ENCODE data around the gene GPC1.
"Not testable (repeated sequence)": the region's sequence is repeated elsewhere in the genome, so short reads cannot be mapped to it uniquely, and the experiment has no call there.

Gene GPC1

DNA sequence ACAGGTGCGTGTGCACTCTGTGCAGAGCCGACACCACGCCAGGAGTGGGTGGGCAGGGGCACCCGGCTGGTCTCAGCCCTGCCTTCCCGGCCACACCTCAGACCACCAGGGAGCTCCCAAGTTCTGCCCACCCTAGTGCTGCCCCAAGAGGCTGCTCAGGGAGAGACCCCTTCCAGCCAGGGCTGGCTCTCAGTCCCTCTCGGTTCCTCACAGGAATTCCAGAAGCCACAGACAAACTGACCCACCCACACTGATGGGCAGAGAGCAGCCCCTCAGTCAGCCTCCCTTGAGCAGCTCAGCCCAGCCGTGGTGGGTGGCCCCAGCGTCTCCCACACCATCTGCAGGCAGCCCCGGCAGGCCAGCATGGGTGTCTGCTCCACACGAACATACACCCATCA is 33.8 kb downstream of the GPC1 start:
- DNase-seq: no peak

DNA sequence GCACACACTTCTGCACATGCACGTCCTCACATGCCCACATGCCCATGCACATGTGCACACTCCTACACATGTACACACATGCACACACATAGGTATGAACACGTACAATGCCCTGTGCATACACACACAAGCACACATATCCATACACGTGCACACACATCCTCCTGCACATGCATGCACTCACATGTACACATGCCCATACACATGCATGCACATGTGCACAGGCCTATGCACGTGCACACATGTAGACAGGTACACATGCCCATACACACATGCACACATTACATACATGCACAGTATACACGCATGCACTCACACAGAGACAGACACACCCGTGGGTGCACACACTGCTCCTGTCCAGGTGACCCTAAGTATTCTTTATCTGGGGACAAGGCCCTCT is 34.3 kb downstream of the GPC1 start:
- no peak for DNase-seq

GRCh38 chr2:240472078-240472790 is 36.8 kb downstream of the GPC1 start:
- DNase-seq: no peak

DNA sequence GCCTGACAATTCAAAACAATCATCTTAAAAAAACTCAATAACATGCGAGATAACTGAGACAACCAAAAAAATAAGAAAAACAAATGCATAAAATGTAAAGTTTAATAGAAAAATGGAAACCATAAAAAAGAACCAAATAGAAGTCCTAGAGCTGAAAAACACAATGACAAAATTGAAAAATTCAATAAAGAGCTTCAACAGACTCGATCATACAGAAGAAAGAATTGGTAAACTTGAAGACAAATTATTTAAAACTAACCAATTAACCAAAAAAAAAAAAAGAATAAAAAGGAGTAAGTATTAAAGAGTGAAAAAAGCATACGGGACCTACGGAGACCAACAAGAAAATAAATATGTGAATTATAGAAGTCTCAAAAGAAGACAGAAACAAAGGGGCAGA is 37.7 kb downstream of the GPC1 start:
- no peak for DNase-seq

- DNase-seq: no peak
Observed at GRCh38 chr2:240477916-240478315, 42.5 kb downstream of the GPC1 start.

GRCh38 chr2:240478346-240479110 is 43.1 kb downstream of the GPC1 start:
- DNase-seq: no peak

DNA sequence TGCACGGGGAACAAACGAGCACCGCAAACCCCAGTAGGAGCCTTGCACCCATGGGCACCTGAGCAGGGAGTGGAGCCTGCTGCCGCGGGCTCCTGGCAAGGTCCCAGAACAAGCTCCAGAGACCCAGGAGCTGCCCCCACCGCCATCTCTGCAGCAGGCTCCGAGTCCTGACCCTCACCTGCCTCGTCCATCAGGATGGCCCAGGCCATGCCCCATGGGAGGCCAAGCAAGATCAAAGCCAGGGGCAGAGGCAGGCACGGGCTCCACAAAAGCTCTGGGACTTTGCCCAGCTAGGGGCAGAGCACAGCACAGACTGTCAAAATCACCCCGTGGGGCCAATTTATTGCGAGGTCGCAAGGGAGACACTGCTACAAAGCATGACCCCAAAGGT is 43.6 kb downstream of the GPC1 start:
- no peak for DNase-seq

DNA sequence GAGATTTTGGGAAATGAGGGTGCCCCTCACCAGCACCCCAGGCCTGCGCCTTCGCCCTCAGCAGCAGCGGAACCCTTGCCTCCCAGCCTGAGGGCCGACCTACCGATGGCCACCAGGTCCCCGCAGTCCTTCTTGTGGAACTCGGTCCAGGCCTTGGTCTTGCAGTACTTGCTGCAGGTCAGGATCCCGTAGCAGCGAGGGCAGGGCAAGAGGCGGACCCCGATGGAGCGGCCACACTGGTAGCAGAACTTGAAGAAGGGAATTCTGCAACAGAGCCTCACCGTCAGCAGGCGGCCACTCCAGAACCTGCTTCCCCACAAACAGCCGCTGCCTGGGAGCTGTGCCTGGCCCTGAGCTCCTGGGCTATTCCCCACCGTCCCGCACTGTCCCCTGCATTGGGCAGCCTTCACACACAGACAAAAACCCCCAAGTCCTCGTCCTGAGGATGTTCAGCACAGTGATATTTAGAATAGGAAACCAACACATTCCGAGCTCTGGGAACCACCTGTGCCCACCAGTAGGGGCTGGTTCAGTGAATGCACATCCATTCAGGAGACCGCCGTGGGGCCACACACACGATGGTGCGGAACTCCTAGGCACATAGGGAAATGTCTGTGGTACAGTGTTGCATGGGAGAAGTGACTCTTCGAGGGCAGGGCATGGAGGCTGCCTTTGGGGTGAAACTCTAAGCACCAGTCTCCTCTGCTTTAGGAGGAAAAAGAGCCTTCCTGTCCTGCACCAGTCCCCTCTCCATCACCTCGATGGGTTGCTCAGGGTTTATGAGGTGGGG is 45.6 kb downstream of the GPC1 start:
- DNase-seq: no peak

DNA sequence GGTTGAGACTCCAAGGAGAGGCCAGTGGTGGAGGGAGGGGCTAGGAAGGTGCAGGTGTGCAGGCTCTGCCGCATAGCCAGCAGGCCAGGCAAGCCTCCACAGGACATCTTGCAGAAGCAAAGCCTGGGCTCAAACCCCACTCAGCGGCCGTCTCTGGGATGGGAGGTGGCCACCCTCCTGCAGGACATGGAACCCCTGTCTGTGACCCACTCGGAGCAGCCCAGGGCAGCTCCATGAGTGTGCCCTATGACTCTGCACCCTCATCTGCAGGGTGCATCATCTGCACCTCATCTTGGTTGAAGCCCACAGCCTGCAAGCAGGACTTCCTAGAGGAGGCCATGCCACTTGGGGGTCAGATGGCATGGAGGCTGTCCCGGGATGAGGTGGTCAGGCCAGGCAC is 46.3 kb downstream of the GPC1 start:
- no peak for DNase-seq

DNA sequence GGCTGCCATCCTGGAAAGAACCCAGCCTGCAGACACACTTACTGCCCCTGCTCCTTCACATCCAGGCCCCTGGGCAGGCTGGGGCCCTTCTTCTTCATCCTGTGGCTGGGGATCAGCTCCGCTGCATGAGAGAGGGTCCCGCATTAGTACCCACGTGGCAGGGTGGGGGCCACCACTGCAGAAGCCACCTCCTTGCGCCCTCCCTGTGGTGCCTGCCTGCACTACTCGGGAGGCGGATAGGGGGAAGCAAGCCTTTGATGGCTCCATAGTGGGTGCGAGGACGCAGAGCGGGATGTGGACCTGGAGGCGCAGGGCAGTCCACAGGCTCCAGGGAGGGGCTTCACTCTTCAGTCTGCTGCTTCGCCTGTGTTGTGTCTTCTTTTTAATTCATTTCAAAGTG is 46.7 kb downstream of the GPC1 start:
- no peak for DNase-seq

- DNase-seq: no peak
Observed at GRCh38 chr2:240491483-240491882, 56.0 kb downstream of the GPC1 start.

- no peak for DNase-seq
Observed at GRCh38 chr2:240494194-240494793, 58.8 kb downstream of the GPC1 start.

DNA sequence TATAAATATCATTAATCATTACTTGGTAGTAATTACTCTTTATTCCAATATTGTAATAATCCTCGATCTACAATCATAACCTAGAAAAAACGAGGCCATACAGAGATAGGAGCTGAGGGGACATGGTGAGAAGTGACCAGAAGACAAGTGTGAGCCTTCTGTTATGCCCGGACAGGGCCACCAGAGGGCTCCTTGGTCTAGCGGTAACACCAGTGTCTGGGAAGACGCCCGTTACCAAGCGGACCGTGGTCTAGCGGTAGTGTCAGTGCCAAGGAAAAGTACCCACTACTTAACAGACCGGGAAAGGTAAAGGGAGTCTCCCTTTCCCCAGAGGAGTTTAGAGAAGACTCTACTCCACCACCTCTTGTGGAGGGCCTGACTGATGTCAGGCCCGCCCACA is 59.5 kb downstream of the GPC1 start:
- DNase-seq: not testable (repeated sequence)

GRCh38 chr2:240497082-240497481 is 61.6 kb downstream of the GPC1 start:
- DNase-seq: peak; percentile 8

DNA sequence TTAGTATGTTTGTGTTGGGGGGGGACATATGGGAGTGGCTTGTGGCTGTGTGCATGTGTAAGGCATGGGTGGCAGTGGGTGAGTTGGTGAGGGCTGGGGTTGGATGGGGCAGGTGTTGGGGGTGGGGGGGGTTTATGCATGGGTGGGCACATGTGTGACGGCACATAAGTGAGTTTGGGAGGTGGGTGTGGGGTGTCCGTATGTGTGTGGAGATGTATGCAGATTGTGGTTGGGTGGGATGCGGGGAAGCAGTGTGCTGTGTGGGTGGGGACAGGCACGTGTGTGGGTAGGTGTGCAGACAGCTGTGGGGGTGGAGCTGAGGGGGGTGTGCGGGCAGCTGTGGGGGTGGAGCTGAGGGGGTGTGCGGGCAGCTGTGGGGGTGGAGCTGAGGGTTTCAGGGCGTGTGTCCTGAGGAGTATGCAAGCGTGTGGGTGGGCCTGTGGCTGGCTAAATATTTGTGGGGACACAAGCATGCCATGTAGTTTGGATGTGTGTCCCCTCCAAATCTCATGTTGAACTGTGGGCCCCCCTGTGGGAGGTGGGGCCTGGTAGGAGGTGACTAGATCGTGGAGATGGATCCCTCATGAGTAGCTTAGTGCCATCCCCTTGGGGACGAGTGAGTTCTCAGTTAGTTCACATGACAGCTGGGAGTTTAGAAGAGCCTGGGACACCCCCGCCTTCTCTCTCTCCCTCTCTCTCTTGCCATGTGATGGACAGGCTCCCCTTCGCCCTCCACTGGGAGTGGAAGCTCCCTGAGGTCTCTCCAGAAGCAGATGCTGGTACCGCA is 62.9 kb downstream of the GPC1 start:
- no peak for DNase-seq

GRCh38 chr2:240498958-240499260 is 63.4 kb downstream of the GPC1 start:
- no peak for DNase-seq

DNA sequence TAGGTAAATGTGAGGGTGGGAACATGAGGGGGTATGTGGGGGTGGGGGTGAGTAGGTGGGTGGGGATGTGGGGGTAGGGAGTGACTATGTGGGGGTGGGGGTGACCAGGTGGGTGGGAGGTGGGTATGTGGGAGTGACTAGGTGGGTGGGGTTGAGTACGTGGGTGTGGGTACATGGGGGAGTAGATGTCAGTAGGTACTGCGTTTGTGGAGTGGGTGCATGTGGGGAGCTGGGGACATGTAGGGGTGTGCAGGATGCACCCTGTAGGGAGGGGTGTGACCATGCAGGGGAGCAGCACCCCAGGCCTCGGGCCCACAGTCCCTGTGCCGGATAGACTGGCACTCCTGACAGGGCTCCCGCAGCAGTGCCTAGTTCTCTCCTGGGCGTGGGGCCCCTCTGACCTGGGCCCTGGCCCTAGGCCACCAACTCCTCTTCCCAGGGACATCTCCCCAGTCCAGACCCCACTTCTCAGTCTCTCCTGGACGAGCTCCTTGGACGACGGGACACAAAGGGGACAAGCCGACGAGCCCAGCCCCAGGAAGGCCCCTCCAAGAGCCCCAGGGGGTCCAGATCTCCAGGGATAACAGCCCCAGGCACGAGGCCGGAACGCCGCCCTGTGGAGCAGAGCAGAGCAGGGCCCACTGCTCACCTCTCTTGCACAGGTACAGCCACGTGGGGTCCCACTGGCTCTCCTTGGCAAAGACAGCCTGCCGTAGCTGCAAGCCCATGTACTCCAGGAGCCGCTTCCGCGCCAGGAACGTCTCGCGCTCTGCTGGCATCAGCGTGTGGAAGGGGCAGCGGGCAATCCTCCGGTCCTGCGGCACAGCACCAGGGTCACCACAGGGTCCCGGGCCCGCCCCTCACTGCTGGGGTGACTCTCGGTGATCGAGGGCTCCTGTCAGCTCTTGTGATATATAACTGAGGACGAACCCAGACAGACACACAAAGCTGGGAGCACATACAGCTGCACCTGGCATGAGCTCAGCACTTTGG is 64.1 kb downstream of the GPC1 start:
- DNase-seq: no peak

- no peak for DNase-seq
Observed at GRCh38 chr2:240500561-240501423, 65.3 kb downstream of the GPC1 start.

- DNase-seq: no peak
Observed at GRCh38 chr2:240501531-240501991, 66.1 kb downstream of the GPC1 start.

DNA sequence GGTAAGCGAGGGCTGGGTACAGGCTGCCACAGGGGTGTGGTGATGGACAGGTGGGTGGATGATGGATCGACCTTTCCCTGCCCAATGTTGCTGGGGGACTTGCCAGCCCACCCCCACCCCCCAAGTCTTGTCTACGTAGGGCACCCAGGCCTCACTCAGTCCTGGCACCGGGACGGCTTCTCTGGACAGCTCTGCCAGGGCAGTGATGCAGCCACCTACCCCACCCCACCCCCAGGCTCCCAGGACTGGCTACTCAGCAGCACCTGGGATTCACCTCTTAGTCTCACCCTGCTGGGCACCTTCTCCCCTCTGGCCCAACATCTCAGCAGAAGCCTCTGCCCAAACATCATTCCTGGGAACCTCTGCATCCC is 66.6 kb downstream of the GPC1 start:
- no peak for DNase-seq
